GM21390 (cell line): ENCODE data around the gene ELOVL3.

Source experiments
- ATAC-seq: cut with Tn5 transposase; IDR thresholded peaks from one replicate; pipeline ENCODE4 v1.9.1; 2021; ENCODE audit not compliant: unreplicated experiment

The ELOVL3 gene

DNA sequence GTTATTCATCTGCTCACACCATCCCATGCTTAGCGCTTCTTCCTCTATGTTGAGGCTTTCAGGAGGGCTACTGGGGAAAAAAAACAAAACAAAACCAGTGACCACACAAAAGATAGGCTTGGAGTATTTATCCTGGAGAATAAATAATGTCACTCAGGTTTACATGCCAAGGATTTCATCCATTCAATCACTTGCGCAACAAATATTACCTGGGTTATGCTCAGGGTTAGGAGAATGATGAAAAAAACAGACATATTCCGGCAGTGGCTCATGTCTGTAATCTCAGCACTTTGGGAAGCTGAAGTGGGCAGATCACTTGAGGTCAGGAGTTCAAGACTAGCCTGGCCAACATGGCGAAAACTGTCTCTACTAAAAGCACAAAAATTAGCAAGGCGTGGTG, 3.3 kb upstream of the ELOVL3 start:
- ATAC-seq = no peak

DNA sequence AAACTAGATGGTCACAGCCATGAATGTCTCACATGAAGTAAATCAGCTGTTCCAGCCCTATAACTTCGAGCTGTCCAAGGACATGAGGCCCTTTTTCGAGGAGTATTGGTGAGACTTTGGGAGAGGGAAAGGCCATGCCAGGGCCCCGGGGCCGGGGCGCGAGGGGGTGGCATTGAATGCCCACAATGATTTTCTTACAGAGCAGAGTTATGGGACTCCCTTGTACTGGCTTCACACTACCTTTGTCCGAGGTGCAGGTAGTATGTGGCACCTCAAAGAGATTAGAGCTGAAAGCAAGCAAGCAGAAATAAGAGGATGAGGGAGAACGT, 407 bp downstream of the ELOVL3 start:
- ATAC-seq = no peak

DNA sequence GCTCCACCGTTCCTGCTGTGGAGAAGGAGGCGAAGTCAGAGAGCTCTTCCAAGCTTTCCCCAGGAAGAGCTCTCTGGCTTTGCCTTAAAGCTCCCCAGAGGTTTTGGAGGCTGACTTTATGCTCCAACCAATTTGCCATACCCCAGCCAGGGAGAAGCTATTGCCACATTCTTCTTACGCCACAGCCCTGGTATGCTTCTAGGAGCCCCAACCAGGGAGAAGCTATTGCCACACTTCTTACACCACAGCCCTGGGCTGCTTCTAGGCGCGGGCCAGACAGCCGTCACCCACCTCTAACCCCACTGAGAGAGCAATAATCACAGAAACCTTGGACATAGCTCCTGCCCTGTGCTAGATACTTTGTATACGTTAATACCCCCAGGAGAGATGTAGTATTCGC, 951 bp downstream of the ELOVL3 start:
- no peak for ATAC-seq

DNA sequence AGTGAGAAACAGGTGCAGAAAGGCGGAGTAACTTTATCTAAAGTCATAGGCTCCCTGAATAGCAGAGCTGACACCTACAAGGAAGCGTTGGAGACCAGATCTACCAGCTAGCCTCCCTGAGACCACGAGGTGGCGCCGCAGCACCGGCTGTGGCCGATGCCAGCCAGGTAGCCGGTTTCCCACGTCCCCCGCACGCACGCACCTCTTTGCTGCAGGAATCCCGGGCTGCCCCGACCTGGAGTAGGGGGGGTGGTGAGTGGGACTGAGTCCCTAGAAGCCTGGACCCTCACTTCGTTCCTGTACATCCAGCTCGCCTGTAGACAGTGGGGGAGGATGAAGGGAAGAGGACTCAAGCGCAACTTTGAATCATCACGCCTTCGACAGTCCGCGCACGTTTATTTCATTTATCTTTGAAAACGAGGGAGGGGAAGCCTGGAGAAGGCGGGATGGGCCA, 3.7 kb downstream of the ELOVL3 start:
- no peak for ATAC-seq

DNA sequence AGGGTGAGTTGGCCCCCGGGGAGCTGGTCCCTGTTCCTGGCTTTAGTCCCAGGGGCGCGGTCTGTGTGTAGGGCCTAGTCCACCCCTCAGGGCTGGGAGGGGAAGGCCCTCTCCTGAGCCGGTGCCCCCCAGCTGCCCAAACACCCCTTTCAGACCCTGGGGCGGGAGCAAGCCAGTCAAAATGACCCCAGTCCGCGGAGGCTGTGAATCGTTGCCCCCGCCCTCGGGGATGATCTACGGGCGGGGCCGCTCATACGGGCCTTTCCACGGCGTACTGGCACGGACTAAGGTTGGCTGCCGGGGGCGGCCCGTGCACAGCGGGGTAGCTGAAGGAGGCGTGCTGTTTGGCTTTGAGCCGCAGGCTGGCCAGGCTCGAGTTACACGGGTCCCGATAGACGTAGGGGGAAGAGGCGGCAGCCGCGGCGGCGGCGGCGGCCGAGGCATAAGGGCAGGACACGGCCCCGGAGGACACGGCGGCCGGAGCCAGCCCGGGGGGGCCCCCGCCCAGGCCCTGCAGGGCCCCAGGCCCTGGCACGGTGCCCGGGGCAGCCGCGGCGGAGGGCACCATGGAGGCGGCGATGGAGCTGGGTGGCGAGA, 4.3 kb downstream of the ELOVL3 start:
- ATAC-seq = no peak

DNA sequence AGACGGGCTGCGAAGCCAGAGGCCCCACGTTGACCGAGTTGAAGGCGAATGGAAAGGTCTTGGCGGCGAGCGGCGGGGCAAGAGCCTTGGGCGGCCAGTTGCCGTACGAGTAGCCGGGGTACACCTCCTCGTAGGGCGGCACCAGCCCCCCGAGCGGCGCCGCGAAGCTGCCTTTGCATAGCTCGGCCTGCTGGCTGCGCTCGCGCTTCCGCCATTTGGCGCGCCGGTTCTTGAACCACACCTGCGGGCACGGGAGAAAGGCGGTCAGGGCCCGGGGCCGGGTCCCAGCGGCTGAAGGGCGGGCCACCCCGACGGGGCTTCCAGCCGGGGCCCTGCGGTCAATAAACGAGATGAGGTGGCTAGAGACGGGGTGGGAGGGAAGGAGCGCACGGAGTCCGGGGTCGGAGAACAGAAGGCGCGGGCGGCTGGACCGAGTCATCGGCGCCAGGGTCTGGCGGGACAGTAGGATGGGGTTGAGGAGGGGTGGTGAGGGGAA, 4.8 kb downstream of the ELOVL3 start:
- ATAC-seq = no peak

DNA sequence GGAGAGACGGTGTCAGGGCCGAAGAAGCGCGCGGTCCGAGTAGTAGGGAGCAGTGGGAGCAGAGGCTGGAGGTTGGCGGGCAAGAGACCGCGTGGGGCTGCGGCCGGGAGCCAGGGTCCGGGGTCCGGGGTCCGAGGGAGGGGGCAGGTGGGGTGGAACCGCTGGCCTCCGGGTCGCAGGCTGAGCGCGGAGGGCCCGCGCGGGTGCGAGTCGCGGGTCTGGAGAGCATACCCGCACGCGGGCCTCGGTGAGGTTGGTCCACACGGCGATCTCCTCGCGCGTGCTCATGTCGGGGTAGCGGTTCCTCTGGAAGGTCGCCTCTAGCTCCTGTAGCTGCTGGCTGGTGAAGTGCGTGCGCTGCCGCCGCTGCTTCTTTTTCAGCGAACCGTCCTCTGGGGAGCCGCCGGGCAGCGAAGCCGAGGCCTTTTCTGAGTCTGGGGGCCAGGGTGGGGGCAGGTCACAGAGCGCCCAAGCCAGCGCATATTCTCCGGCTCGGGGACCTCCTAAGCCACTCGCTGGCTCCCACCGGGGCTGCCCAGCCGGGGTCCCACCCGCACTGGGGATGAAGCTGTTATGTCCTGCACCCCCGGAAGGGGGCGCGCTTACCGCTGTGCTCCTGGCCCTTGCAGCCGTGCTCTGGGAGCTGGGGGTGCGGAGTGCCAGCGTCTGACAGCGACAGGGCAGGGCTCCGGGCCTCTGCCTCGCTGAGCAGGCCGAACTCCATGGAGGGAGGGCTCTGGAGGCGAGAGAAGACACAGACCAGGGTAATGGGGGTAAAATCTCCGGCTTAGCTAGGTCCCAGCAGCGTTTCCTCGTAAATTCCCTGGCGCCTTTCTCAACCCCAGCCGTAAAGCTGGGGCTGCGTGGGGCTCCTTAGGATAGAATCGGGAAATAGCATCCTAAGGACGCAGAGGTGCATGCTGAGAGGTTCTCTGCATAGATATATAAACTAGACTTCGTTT, 5.5 kb downstream of the ELOVL3 start:
- no peak for ATAC-seq

DNA sequence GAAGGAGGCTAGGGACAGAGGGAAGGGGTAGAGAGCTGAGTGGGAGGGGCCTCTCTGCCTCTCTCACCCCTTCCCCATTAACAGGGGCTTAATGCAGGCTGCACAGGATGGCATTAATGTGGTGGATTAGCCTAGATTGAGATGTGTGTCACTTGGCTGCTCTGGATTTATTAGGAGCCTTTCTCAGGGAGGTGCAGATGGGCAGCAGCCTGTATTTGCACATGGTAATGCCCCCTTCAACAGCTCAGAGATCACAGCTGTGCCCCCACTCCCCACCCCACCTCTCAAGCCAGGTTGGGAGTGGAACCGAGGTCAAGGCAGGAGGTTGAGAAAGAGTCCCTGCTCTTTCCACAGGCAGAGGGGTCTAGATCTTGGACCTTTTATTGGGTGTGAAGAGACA, 7.9 kb downstream of the ELOVL3 start:
- no peak for ATAC-seq

DNA sequence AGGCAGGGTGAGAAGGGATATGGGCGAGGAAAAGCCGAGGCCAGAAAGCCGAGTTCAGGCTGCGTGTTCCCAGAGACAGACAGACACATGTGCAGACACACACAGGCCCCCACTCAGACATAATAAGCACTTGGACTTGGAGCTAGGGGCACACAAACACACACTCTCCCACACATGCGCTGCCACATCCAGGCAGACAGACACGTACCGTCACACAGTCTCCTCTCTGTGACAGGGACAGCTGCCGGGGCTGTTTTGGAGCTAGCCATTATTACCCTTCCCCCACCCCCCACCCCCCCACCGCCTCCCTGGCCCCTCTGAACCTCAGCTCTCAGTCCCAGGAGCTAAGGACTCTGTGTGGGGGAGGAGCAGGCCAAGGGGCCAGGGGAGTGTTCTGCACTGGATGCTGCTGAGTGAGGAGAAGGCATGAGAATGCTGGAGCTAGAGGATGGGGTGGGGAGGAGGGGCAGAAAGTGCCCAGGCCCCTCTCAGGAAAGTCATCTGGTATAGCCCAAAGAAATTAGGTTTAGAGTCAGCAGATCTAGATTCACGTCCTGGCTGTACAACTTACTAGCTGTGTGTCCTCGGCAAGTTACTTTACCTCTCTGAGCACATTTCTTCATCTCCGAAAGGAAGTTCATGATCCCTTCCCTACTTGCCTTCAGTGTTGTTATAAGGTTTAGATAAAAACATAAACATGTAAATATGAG, 8.9 kb downstream of the ELOVL3 start:
- ATAC-seq = no peak

DNA sequence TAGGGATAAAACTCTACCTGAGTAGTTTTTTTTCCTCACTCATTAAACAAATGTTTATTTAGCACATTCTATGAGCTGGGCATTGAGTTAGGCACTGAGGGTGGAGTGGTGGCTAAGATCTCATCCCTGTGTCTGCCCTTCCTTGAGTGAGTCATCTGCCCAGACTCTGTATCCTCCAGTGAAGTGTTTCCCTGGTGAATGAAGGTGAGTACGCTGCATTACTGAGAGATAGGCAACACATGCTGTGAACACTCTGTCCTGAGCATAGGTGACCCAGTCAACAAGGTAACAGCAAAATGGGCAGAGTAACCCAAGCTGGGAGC, 9.5 kb downstream of the ELOVL3 start:
- no peak for ATAC-seq

DNA sequence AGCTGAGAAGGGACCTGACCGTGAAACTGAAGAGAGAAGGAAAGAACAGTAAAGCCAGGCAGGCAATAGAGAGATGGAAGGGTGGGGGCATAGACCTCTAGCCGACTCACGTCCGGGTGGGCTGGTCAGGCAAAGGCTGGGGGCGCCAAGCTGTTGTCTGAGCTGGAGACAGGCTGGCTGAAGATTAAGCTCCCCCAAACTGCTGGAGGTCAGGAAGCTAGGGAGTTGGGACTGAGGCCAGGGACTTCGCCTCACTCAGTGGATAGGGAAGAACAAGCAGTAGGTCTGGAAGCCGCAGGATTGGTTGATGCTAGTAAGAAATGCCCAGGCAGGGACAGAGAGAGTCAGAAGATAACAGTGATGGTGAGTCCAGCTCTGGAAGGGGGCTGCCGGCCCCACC, 9.9 kb downstream of the ELOVL3 start:
- no peak for ATAC-seq

DNA sequence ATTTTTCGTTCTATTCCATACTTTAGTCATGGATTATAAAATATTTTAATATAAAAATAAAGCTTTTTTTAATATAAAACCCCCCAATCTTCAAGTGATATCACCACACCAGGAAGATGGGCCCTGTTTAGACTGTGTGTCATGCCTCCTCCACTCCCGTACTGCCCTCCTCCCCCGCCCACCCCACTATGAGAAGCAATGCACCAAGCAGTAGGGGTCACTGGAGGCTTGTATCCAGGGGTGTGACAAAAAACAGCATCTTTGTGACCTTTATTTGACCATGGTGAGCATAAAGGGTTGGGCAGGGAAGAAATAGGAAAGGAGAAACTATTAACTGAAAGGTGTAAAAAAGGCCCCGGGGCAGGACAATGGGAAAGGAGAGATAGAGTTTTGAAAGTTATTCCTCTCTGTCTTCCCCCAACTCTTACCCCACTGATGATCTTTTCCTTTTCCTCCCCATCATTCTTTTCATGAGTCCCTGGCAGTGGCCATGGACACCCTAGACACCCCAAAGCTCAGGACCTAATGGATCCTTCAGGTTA, 11.7 kb downstream of the ELOVL3 start:
- ATAC-seq = no peak

DNA sequence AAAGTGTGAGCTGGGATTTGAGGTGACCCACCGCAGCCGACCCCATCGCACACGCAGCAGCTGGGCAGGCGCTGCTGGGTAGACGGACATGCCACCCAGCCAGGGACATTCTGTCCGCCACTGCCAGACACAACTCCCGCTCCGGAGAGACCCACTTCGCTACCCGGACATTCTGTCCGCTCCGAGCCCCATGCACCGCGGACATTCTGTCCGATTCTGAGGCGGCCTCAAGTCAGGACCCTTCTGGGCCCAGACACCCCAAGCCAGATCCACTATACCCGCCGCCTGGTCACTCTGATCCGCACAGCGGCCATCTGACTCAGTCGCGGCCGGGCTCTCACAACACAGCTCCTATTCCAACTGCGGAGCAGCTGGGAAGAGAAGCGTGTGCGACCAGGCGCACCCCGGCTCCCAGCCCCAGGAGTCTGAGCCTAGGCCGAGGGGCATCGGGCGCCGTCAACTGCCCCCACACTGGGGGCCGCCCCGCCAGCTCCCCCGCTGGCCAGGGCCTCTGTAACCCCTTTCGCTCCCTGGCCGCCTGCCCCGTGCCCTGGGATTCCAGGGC, 14.4 kb downstream of the ELOVL3 start:
- ATAC-seq = no peak

DNA sequence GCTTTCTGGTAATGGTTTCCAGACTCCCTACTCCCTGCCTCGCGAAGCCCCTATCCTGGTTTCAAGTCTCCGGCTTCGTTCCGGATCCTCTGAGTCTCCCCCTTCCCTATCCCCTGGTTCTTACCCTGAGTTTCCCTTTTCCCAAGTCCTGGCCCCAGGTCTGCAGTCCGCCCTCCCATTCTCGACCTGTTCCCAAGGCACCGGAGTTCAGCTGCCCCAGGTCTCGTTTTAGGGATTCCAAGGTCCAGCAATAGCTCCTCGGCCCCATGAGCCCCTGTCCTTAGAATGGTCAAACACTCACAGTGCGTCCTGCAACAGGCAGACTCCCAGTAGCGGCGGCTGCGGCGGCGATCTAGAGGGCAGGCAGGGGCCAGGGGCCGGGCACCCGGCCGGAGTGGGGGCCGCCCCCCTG, 14.9 kb downstream of the ELOVL3 start:
- no peak for ATAC-seq

DNA sequence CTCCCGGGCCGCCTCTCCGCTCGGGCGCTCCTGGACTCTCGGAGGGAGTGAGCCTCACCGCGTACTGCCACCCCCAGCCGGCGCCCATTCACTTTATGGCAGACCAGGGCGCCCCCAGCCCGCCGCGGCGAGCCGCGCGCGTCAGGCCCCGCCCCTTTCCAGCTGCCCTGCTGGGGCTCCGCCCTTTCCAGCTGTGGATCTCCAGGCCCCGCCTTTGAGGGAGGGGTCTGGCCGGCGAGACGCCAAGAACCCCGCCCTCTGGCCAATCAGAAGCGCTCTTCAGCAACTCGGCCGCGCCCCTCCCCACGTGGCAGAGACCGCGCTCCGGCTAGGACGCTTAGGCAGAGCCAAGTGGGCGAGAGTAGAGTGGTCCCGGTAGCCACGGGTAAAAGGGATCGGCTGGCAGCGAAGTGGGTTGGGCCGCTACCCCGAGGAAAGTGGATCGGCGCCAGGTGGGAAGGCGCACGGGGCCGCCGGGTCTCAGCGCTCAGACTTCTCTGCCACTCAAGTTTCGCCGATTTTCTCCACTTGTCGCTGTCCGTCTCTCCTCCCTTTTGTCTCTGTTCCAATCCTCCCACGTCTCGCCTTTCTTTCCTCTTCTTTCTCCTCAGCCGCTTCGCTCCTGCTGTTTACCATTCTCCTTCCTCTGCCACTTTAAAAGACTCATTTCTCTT, 15.5 kb downstream of the ELOVL3 start, which contains the start of gene PITX3:
Gene PITX3 (minus strand): TSS at position 69 of the 674 bp plus-strand sequence. CDS start 9,432 bp downstream, outside the sequence.
- ATAC-seq = peak; percentile 32

DNA sequence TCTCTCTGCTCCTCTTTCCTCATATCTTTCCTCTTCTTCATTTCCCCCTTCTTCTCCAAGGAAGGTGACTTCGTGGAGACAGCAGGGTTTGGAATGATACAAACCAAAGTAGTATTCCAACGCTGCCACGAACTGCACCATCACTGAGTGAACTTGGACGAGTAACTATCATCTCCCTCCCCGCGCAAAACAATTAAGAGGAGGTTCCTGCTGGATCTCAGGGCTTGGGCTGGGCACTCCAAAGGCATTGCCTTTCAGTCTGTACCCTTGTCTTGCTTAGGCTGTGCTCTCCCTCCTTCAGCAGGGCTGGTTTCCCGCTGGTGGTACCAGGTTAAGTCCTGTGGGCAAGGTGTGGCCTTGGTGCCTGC, 16.0 kb downstream of the ELOVL3 start:
- ATAC-seq = no peak

DNA sequence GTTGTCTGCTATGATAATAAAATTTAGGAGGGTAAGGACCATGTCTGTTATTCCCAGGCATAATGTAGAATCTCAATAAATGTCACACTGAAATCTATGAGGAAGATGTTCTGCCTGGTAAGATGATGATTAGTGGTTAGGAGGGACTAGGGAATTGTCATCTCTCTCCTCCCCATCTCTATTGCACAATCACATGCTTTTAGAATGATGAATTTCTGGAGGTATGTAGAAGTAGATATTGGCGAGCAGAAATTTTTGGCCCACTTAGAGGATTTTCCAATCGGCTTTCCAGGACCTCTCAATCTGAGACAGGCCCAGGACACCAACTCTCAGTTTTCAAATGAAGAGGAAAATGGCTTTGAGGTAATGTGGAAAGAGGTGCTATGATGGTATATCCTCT, 17.2 kb downstream of the ELOVL3 start:
- ATAC-seq = no peak

DNA sequence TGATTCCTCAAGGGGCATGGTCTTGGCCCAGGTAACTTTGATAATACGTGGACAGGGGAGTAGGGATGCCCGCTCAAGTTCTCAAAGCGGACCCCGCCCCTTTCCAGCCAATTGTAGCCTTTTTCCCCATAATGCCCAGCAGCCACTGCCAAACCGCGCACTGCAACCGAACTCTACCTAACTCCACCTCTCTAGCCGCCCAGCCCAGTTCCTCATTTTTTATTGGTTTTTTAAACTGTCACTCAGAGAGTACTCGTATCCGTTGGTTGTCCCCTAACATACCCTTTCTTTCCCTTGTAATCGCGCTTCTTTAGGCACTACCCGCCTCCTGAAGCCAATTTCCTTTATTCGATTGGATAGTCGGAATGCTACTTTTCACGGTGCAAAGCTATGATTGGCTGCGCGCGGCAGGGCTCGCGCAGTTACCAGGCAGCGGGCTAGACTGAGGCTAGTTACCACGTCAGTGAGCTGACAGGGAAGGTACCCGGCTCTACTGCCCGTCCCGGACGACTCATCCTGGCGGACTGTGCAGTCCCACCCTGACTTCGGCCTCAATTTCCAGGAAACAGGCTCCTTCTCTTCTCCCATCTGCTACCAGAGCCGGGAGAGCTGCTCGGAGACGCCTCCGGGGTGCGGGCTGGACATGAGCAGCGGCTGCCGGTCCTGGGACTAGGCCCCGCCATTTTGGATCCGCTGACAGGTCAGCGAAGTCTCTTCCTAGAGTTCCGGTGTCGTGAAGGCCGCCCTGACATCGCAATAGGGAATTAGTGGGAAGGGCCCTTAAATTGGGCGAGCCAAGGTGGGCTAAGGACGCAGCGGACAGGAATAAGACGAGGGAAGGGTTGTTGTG, 19.2 kb downstream of the ELOVL3 start, which contains the start of gene GBF1:
Gene GBF1 (plus strand): TSS at position 451 of the 850 bp plus-strand sequence. CDS start 13,407 bp downstream, outside the sequence.
- peak; percentile 85 for ATAC-seq

DNA sequence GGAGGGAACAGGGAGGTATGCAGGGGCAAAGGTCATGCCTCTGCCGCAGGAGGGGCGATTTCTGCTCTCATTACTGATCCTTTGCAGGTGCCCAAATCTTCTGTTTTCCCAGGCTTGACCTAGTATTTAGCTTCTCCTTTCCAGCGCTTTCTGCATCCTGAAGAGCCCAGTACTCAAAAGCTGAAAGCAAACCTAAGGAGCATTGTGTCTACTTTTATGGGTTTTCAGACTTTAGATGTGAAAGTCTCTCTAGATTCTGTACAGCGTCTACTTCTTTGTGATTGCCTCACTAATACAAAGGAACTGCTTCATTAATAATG, 19.8 kb downstream of the ELOVL3 start:
- no peak for ATAC-seq

DNA sequence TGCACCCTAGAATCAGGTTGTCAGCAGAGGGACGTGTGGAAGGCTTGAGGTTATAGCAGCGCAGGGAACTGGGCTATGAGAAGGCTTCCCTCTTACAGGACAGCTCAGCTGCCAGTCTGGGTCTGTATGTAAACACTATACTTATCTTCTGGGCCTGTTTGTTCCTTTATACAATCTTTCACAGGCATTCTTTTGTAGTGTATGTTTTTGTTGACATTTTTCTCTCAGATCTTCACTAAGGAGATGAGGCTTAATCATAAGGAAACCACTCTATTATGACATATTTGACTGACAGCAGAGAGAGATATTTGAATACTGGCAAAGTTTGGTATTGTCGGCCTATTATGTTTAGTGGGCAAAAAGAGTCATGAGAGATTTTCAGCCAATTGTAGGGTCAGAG, 20.2 kb downstream of the ELOVL3 start:
- no peak for ATAC-seq
